ENCODE data around the gene ADCY9. TPM values are rescaled to one million over a fixed set of nuclear protein-coding genes. Genes with fewer than 3 reads are reported as not detected.

ADCY9 gene
- total and polyA plus RNA-seq, 4 donors = 7.9 to 40.1 (median 24.7) TPM

GRCh38 chr16:4106516-4106915 is 9.7 kb downstream of the ADCY9 start:
- DNase-seq (peak; percentile 2 to 28), ATAC-seq (ENCODE audit: low FRiP score) (no peak)
- Histone ChIP-seq H3K4me3 (ENCODE audit: low read length in 2 of 2) (no peak overlapping the region), H3K27ac (ENCODE audit: low read depth in 1 of 2, low read length in 2 of 2) (peak overlapping the region in 1 of 2 donors; percentile 20), H3K27me3 (ENCODE audit: control insufficient read depth in 1 of 2, insufficient read depth in 2 of 2, low read length in 1 of 2) (no peaks in the 10 kb centered on the region), H3K36me3 (ENCODE audit: control insufficient read depth in 1 of 2, insufficient read depth in 2 of 2, low read length in 1 of 2) (no peaks in the 10 kb centered on the region), H3K9me3 (ENCODE audit: control insufficient read depth, low read length) (no peaks in the 10 kb centered on the region), H3K4me1 (ENCODE audit: control insufficient read depth in 1 of 2, insufficient read depth in 2 of 2, low read length in 2 of 2) (peaks cover 1 to 3% of the 10 kb centered on the region in 2 donors)
- intact Hi-C loops (cut with DNase I) = loop anchor here in 1 of 2 donors (10.0 kb wide), 1 partner anchor 52 kb away; no protein-coding TSS in a partner anchor
- WGBS, 2 donors = 12 to 23% methylated on average over 4 of the region's 4 CpGs

- Histone ChIP-seq H3K27me3 (ENCODE audit: control insufficient read depth in 1 of 2, insufficient read depth in 2 of 2, low read length in 1 of 2) (no peaks in the 10 kb centered on the region), H3K36me3 (ENCODE audit: control insufficient read depth in 1 of 2, insufficient read depth in 2 of 2, low read length in 1 of 2) (no peaks in the 10 kb centered on the region), H3K4me3 (ENCODE audit: low read length in 2 of 2) (no peak overlapping the region), H3K4me1 (ENCODE audit: control insufficient read depth in 1 of 2, insufficient read depth in 2 of 2, low read length in 2 of 2) (peaks cover 1 to 3% of the 10 kb centered on the region in 2 donors), H3K9me3 (ENCODE audit: control insufficient read depth, low read length) (no peaks in the 10 kb centered on the region), H3K27ac (ENCODE audit: low read depth in 1 of 2, low read length in 2 of 2) (peak overlapping the region in 1 of 2 donors; percentile 32)
- intact Hi-C loops (cut with DNase I) = loop anchor here in 1 of 2 donors (10.0 kb wide), 1 partner anchor 51 kb away; no protein-coding TSS in a partner anchor
- ATAC-seq (ENCODE audit: low FRiP score) (no peak), DNase-seq (peak in 1 of 2 donors; percentile 24)
- WGBS, 2 donors = 87 to 91% methylated on average over 5 of the region's 5 CpGs
Observed at GRCh38 chr16:4105848-4106247, 10.4 kb downstream of the ADCY9 start.

GRCh38 chr16:4103745-4104144 is 12.5 kb downstream of the ADCY9 start:
- Histone ChIP-seq H3K9me3 (ENCODE audit: control insufficient read depth, low read length) (no peaks in the 10 kb centered on the region), H3K36me3 (ENCODE audit: control insufficient read depth in 1 of 2, insufficient read depth in 2 of 2, low read length in 1 of 2) (no peaks in the 10 kb centered on the region)
- ATAC-seq (ENCODE audit: low FRiP score) = no peak

GRCh38 chr16:4101421-4102219 is 14.6 kb downstream of the ADCY9 start:
- 28 to 33% methylated on average over 20 of the region's 20 CpGs for WGBS, 2 donors
- H3K27me3 ChIP-seq (ENCODE audit: control insufficient read depth in 1 of 2, insufficient read depth in 2 of 2, low read length in 1 of 2) = no peaks in the 10 kb centered on the region
- peak; percentile 22 for ATAC-seq (ENCODE audit: low FRiP score)
- no peaks in the 10 kb centered on the region for H3K36me3 ChIP-seq (ENCODE audit: control insufficient read depth in 1 of 2, insufficient read depth in 2 of 2, low read length in 1 of 2)
- intact Hi-C loops (cut with DNase I) = loop anchor here in 1 of 2 donors (10.0 kb wide), 1 partner anchor 47 kb away; no protein-coding TSS in a partner anchor
- peak in 1 of 2 donors; percentile 76 for DNase-seq
- peaks cover under 1 to 1% of the 10 kb centered on the region in 2 donors for H3K4me1 ChIP-seq (ENCODE audit: control insufficient read depth in 1 of 2, insufficient read depth in 2 of 2, low read length in 2 of 2)
- no peak overlapping the region for H3K4me3 ChIP-seq (ENCODE audit: low read length in 2 of 2)
- H3K9me3 ChIP-seq (ENCODE audit: control insufficient read depth, low read length) = no peaks in the 10 kb centered on the region
- H3K27ac ChIP-seq (ENCODE audit: low read depth in 1 of 2, low read length in 2 of 2) = no peak overlapping the region

More at GRCh38 chr16:4103745-4104144, 12.5 kb downstream of the ADCY9 start:
- peak in 1 of 2 donors; percentile 38 for DNase-seq
- Histone ChIP-seq H3K4me1 (ENCODE audit: control insufficient read depth in 1 of 2, insufficient read depth in 2 of 2, low read length in 2 of 2) (peaks cover 1 to 3% of the 10 kb centered on the region in 2 donors), H3K27ac (ENCODE audit: low read depth in 1 of 2, low read length in 2 of 2) (no peak overlapping the region), H3K4me3 (ENCODE audit: low read length in 2 of 2) (no peak overlapping the region), H3K27me3 (ENCODE audit: control insufficient read depth in 1 of 2, insufficient read depth in 2 of 2, low read length in 1 of 2) (no peaks in the 10 kb centered on the region)
- intact Hi-C loops (cut with DNase I) = loop anchor here in 1 of 2 donors (10.0 kb wide), 1 partner anchor 49 kb away; no protein-coding TSS in a partner anchor
- 81 to 83% methylated on average over 15 of the region's 15 CpGs for WGBS, 2 donors

- Histone ChIP-seq H3K27me3 (ENCODE audit: control insufficient read depth in 1 of 2, insufficient read depth in 2 of 2, low read length in 1 of 2) (no peaks in the 10 kb centered on the region), H3K4me3 (ENCODE audit: low read length in 2 of 2) (no peak overlapping the region), H3K36me3 (ENCODE audit: control insufficient read depth in 1 of 2, insufficient read depth in 2 of 2, low read length in 1 of 2) (no peaks in the 10 kb centered on the region), H3K9me3 (ENCODE audit: control insufficient read depth, low read length) (no peaks in the 10 kb centered on the region), H3K27ac (ENCODE audit: low read depth in 1 of 2, low read length in 2 of 2) (no peak overlapping the region), H3K4me1 (ENCODE audit: control insufficient read depth in 1 of 2, insufficient read depth in 2 of 2, low read length in 2 of 2) (peaks cover 3 to 5% of the 10 kb centered on the region in 2 donors)
- 50 to 60% methylated on average over 4 of the region's 4 CpGs for WGBS, 2 donors
- intact Hi-C loops (cut with DNase I) = no loop called here
- DNase-seq = peak in 1 of 2 donors; percentile 38
- no peak for ATAC-seq (ENCODE audit: low FRiP score)
Observed at GRCh38 chr16:4098501-4098900, 17.7 kb downstream of the ADCY9 start.

- Histone ChIP-seq H3K27ac (ENCODE audit: low read depth in 1 of 2, low read length in 2 of 2) (no peak overlapping the region), H3K4me1 (ENCODE audit: control insufficient read depth in 1 of 2, insufficient read depth in 2 of 2, low read length in 2 of 2) (peaks cover 3 to 5% of the 10 kb centered on the region in 2 donors), H3K36me3 (ENCODE audit: control insufficient read depth in 1 of 2, insufficient read depth in 2 of 2, low read length in 1 of 2) (no peaks in the 10 kb centered on the region), H3K4me3 (ENCODE audit: low read length in 2 of 2) (no peak overlapping the region), H3K9me3 (ENCODE audit: control insufficient read depth, low read length) (no peaks in the 10 kb centered on the region), H3K27me3 (ENCODE audit: control insufficient read depth in 1 of 2, insufficient read depth in 2 of 2, low read length in 1 of 2) (no peaks in the 10 kb centered on the region)
- DNase-seq (peak in 1 of 2 donors; percentile 26), ATAC-seq (ENCODE audit: low FRiP score) (no peak)
- WGBS, 2 donors = 61 to 64% methylated on average over 4 of the region's 4 CpGs
- intact Hi-C loops (cut with DNase I) = no loop called here
Observed at GRCh38 chr16:4097826-4098240, 18.4 kb downstream of the ADCY9 start.

GRCh38 chr16:4096509-4096908 is 19.7 kb downstream of the ADCY9 start:
- ATAC-seq (ENCODE audit: low FRiP score) (no peak), DNase-seq (no peak)
- no peaks in the 10 kb centered on the region for H3K27me3 ChIP-seq (ENCODE audit: control insufficient read depth in 1 of 2, insufficient read depth in 2 of 2, low read length in 1 of 2)

GRCh38 chr16:4094127-4094773 is 22.0 kb downstream of the ADCY9 start:
- H3K4me3 ChIP-seq (ENCODE audit: low read length in 2 of 2) = no peak overlapping the region
- H3K27ac ChIP-seq (ENCODE audit: low read depth in 1 of 2, low read length in 2 of 2) = peak overlapping the region; percentile 86 to 89
- H3K36me3 ChIP-seq (ENCODE audit: control insufficient read depth in 1 of 2, insufficient read depth in 2 of 2, low read length in 1 of 2) = no peaks in the 10 kb centered on the region
- no peak for ATAC-seq (ENCODE audit: low FRiP score)
- DNase-seq = peak in 1 of 2 donors; percentile 2
- intact Hi-C loops (cut with DNase I) = loop anchor here in 1 of 2 donors (5.0 kb wide), 1 partner anchor 42 kb away; no protein-coding TSS in a partner anchor
- WGBS, 2 donors = 56 to 59% methylated on average over 14 of the region's 14 CpGs
- no peaks in the 10 kb centered on the region for H3K9me3 ChIP-seq (ENCODE audit: control insufficient read depth, low read length)
- no peaks in the 10 kb centered on the region for H3K27me3 ChIP-seq (ENCODE audit: control insufficient read depth in 1 of 2, insufficient read depth in 2 of 2, low read length in 1 of 2)
- H3K4me1 ChIP-seq (ENCODE audit: control insufficient read depth in 1 of 2, insufficient read depth in 2 of 2, low read length in 2 of 2) = peaks cover 3 to 10% of the 10 kb centered on the region in 2 donors

More at GRCh38 chr16:4096509-4096908, 19.7 kb downstream of the ADCY9 start:
- Histone ChIP-seq H3K9me3 (ENCODE audit: control insufficient read depth, low read length) (no peaks in the 10 kb centered on the region), H3K4me3 (ENCODE audit: low read length in 2 of 2) (no peak overlapping the region), H3K27ac (ENCODE audit: low read depth in 1 of 2, low read length in 2 of 2) (no peak overlapping the region), H3K36me3 (ENCODE audit: control insufficient read depth in 1 of 2, insufficient read depth in 2 of 2, low read length in 1 of 2) (no peaks in the 10 kb centered on the region), H3K4me1 (ENCODE audit: control insufficient read depth in 1 of 2, insufficient read depth in 2 of 2, low read length in 2 of 2) (peaks cover 3 to 8% of the 10 kb centered on the region in 2 donors)
- intact Hi-C loops (cut with DNase I) = no loop called here
- WGBS, 2 donors = 26 to 31% methylated on average over 5 of the region's 5 CpGs
